ENCODE measurements around the gene NPTX1.

Gene NPTX1

GRCh38 chr17:80474961-80475909, 1.2 kb downstream of the NPTX1 start:
- Histone ChIP-seq H3K27ac (ENCODE audit: poor library complexity, severe bottlenecking) (no peak overlapping the region), H3K9me3 (ENCODE audit: severe bottlenecking) (no peaks in the 10 kb centered on the region), H3K27me3 (ENCODE audit: insufficient read depth, poor library complexity, severe bottlenecking) (peaks cover 75% of the 10 kb centered on the region), H3K4me1 (ENCODE audit: insufficient read depth, poor library complexity, severe bottlenecking) (peaks cover 4% of the 10 kb centered on the region), H3K4me3 (ENCODE audit: severe bottlenecking) (no peak overlapping the region), H3K36me3 (ENCODE audit: low read depth) (no peaks in the 10 kb centered on the region)
- DNase-seq (ENCODE audit: low spot score) (no peak), ATAC-seq (ENCODE audit: low read depth) (no peak)
- no peak for TF ChIP-seq CTCF (IDR thresholded peaks at IDR 0.05; ENCODE audit: poor library complexity, severe bottlenecking)

GRCh38 chr17:80474231-80474960, 2.0 kb downstream of the NPTX1 start:
- H3K27me3 ChIP-seq (ENCODE audit: insufficient read depth, poor library complexity, severe bottlenecking) = peaks cover 75% of the 10 kb centered on the region

GRCh38 chr17:80473701-80474100, 2.7 kb downstream of the NPTX1 start:
- Histone ChIP-seq H3K27me3 (ENCODE audit: insufficient read depth, poor library complexity, severe bottlenecking) (peaks cover 76% of the 10 kb centered on the region), H3K27ac (ENCODE audit: poor library complexity, severe bottlenecking) (no peak overlapping the region)

More at GRCh38 chr17:80474231-80474960, 2.0 kb downstream of the NPTX1 start:
- Histone ChIP-seq H3K27ac (ENCODE audit: poor library complexity, severe bottlenecking) (no peak overlapping the region), H3K4me1 (ENCODE audit: insufficient read depth, poor library complexity, severe bottlenecking) (peaks cover 4% of the 10 kb centered on the region), H3K9me3 (ENCODE audit: severe bottlenecking) (no peaks in the 10 kb centered on the region), H3K4me3 (ENCODE audit: severe bottlenecking) (no peak overlapping the region), H3K36me3 (ENCODE audit: low read depth) (no peaks in the 10 kb centered on the region)
- peak; percentile 40 for TF ChIP-seq CTCF (IDR thresholded peaks at IDR 0.05; ENCODE audit: poor library complexity, severe bottlenecking)
- ATAC-seq (ENCODE audit: low read depth) (peak; percentile 8; the same call in 1 of the 3 replicates), DNase-seq (ENCODE audit: low spot score) (no peak)

GRCh38 chr17:80472996-80473395, 3.4 kb downstream of the NPTX1 start:
- no peak for TF ChIP-seq CTCF (IDR thresholded peaks at IDR 0.05; ENCODE audit: poor library complexity, severe bottlenecking)
- Histone ChIP-seq H3K4me3 (ENCODE audit: severe bottlenecking) (no peak overlapping the region), H3K36me3 (ENCODE audit: low read depth) (no peaks in the 10 kb centered on the region), H3K4me1 (ENCODE audit: insufficient read depth, poor library complexity, severe bottlenecking) (peaks cover 4% of the 10 kb centered on the region), H3K27me3 (ENCODE audit: insufficient read depth, poor library complexity, severe bottlenecking) (peaks cover 76% of the 10 kb centered on the region), H3K9me3 (ENCODE audit: severe bottlenecking) (no peaks in the 10 kb centered on the region), H3K27ac (ENCODE audit: poor library complexity, severe bottlenecking) (no peak overlapping the region)
- DNase-seq (ENCODE audit: low spot score) (no peak), ATAC-seq (ENCODE audit: low read depth) (no peak)

More at GRCh38 chr17:80473701-80474100, 2.7 kb downstream of the NPTX1 start:
- Histone ChIP-seq H3K4me3 (ENCODE audit: severe bottlenecking) (no peak overlapping the region), H3K4me1 (ENCODE audit: insufficient read depth, poor library complexity, severe bottlenecking) (peaks cover 4% of the 10 kb centered on the region), H3K36me3 (ENCODE audit: low read depth) (no peaks in the 10 kb centered on the region), H3K9me3 (ENCODE audit: severe bottlenecking) (no peaks in the 10 kb centered on the region)
- DNase-seq (ENCODE audit: low spot score) (no peak), ATAC-seq (ENCODE audit: low read depth) (no peak)
- no peak for TF ChIP-seq CTCF (IDR thresholded peaks at IDR 0.05; ENCODE audit: poor library complexity, severe bottlenecking)

Measured in RWPE2 (cell line).